ENCODE data around the gene SNX9.
"Not testable (repeated sequence)": the region's sequence is repeated elsewhere in the genome, so short reads cannot be mapped to it uniquely, and the experiment has no call there.

The SNX9 gene

GRCh38 chr6:157967020-157967419 lies 144.0 kb downstream of the SNX9 start:
- Histone ChIP-seq H3K27ac (ENCODE audit: low read depth, low read length, poor library complexity, severe bottlenecking) (no peak overlapping the region), H3K4me3 (ENCODE audit: low read depth, low read length, poor library complexity, severe bottlenecking) (no peak overlapping the region), H3K36me3 (ENCODE audit: insufficient read depth, low read length) (no peaks in the 10 kb centered on the region), H3K27me3 (ENCODE audit: insufficient read depth, low read length) (peaks cover 5% of the 10 kb centered on the region; the same call in 1 of the 2 replicates), H3K9me2 (ENCODE audit: low read depth, low read length) (no peaks in the 10 kb centered on the region), H3K4me1 (ENCODE audit: insufficient read depth, low read length, severe bottlenecking) (no peaks in the 10 kb centered on the region), H4K20me1 (ENCODE audit: insufficient read depth, low read length) (no peaks in the 10 kb centered on the region), H2AFZ (ENCODE audit: low read length) (no peak overlapping the region), H3K9ac (ENCODE audit: low read length) (no peak overlapping the region), H3F3A (ENCODE audit: insufficient read depth, low read length) (no peaks in the 10 kb centered on the region), H3K79me2 (ENCODE audit: insufficient read depth, low read length) (no peaks in the 10 kb centered on the region), H3K9me3 (ENCODE audit: low read length) (no peaks in the 10 kb centered on the region), H3K4me2 (ENCODE audit: low read length) (no peak overlapping the region)
- TF ChIP-seq EZH2 (IDR thresholded peaks at IDR 0.05; ENCODE audit: borderline replicate concordance, low read length) (no peak), CTCF (IDR thresholded peaks at IDR 0.05; ENCODE audit: low read length) (no peak)

- Histone ChIP-seq H3K79me2 (ENCODE audit: insufficient read depth, low read length) (no peaks in the 10 kb centered on the region), H3K4me1 (ENCODE audit: insufficient read depth, low read length, severe bottlenecking) (no peaks in the 10 kb centered on the region), H3F3A (ENCODE audit: insufficient read depth, low read length) (no peaks in the 10 kb centered on the region), H3K27me3 (ENCODE audit: insufficient read depth, low read length) (peaks cover 5% of the 10 kb centered on the region; the same call in 1 of the 2 replicates), H3K36me3 (ENCODE audit: insufficient read depth, low read length) (no peaks in the 10 kb centered on the region), H3K27ac (ENCODE audit: low read depth, low read length, poor library complexity, severe bottlenecking) (no peak overlapping the region), H2AFZ (ENCODE audit: low read length) (no peak overlapping the region), H3K4me3 (ENCODE audit: low read depth, low read length, poor library complexity, severe bottlenecking) (no peak overlapping the region), H3K4me2 (ENCODE audit: low read length) (no peak overlapping the region), H3K9ac (ENCODE audit: low read length) (no peak overlapping the region), H3K9me3 (ENCODE audit: low read length) (no peaks in the 10 kb centered on the region), H4K20me1 (ENCODE audit: insufficient read depth, low read length) (no peaks in the 10 kb centered on the region), H3K9me2 (ENCODE audit: low read depth, low read length) (no peaks in the 10 kb centered on the region)
- TF ChIP-seq EZH2 (IDR thresholded peaks at IDR 0.05; ENCODE audit: borderline replicate concordance, low read length) (no peak), CTCF (IDR thresholded peaks at IDR 0.05; ENCODE audit: low read length) (no peak)
These were observed 144.4 kb downstream of the SNX9 start for GRCh38 chr6:157967486-157967885.

- not testable (repeated sequence) for H3K79me2 ChIP-seq (ENCODE audit: insufficient read depth, low read length); H4K20me1 ChIP-seq (ENCODE audit: insufficient read depth, low read length); H3F3A ChIP-seq (ENCODE audit: insufficient read depth, low read length); H2AFZ ChIP-seq (ENCODE audit: low read length); H3K4me3 ChIP-seq (ENCODE audit: low read depth, low read length, poor library complexity, severe bottlenecking); H3K4me2 ChIP-seq (ENCODE audit: low read length); H3K36me3 ChIP-seq (ENCODE audit: insufficient read depth, low read length); H3K9me2 ChIP-seq (ENCODE audit: low read depth, low read length); H3K9me3 ChIP-seq (ENCODE audit: low read length); H3K27me3 ChIP-seq (ENCODE audit: insufficient read depth, low read length); H3K27ac ChIP-seq (ENCODE audit: low read depth, low read length, poor library complexity, severe bottlenecking); H3K9ac ChIP-seq (ENCODE audit: low read length); H3K4me1 ChIP-seq (ENCODE audit: insufficient read depth, low read length, severe bottlenecking)
These were observed 149.1 kb downstream of the SNX9 start for GRCh38 chr6:157972177-157972576.

GRCh38 chr6:157974341-157974894 lies 151.4 kb downstream of the SNX9 start:
- no peak overlapping the region for H3K27ac ChIP-seq (ENCODE audit: low read depth, low read length, poor library complexity, severe bottlenecking)
- no peaks in the 10 kb centered on the region for H3K9me3 ChIP-seq (ENCODE audit: low read length)
- peaks cover 4% of the 10 kb centered on the region; the same call in 1 of the 2 replicates for H3K27me3 ChIP-seq (ENCODE audit: insufficient read depth, low read length)
- H3K4me3 ChIP-seq (ENCODE audit: low read depth, low read length, poor library complexity, severe bottlenecking): no peak overlapping the region
- H3K9ac ChIP-seq (ENCODE audit: low read length): no peak overlapping the region
- H2AFZ ChIP-seq (ENCODE audit: low read length): no peak overlapping the region
- H3K4me1 ChIP-seq (ENCODE audit: insufficient read depth, low read length, severe bottlenecking): no peaks in the 10 kb centered on the region
- no peaks in the 10 kb centered on the region for H3K79me2 ChIP-seq (ENCODE audit: insufficient read depth, low read length)
- TF ChIP-seq CTCF (IDR thresholded peaks at IDR 0.05; ENCODE audit: low read length) (no peak), EZH2 (IDR thresholded peaks at IDR 0.05; ENCODE audit: borderline replicate concordance, low read length) (no peak)
- no peaks in the 10 kb centered on the region for H3F3A ChIP-seq (ENCODE audit: insufficient read depth, low read length)
- H4K20me1 ChIP-seq (ENCODE audit: insufficient read depth, low read length): no peaks in the 10 kb centered on the region
- no peaks in the 10 kb centered on the region for H3K9me2 ChIP-seq (ENCODE audit: low read depth, low read length)
- H3K36me3 ChIP-seq (ENCODE audit: insufficient read depth, low read length): no peaks in the 10 kb centered on the region
- no peak overlapping the region for H3K4me2 ChIP-seq (ENCODE audit: low read length)
